ENCODE data around the gene ZNF524.

- TF ChIP-seq GATA3 (IDR thresholded peaks at IDR 0.05; ENCODE audit: low read depth, low read length) = no peak
- no peak for TF ChIP-seq GATA2 (IDR thresholded peaks at IDR 0.05; ENCODE audit: low read depth, low read length)
These were observed 43.7 kb downstream of the ZNF524 start for GRCh38 chr19:55643887-55644176.

Measured in SH-SY5Y (cell line).